AG04450 (cell line): Measurements from ENCODE around the gene ORC4. TPM values are rescaled to one million over a fixed set of nuclear protein-coding genes. Genes with fewer than 3 reads are reported as not detected.

Experiments
- CTCF ChIA-PET: fragments of 300-600, 350-600 bp; formaldehyde crosslinking; extraction: SDS; loops from one replicate; lab custom pipeline; 2022; ENCODE audit warnings: antibody characterized with exemption, inconsistent platforms; lab: Charles Lee
- POLR2A ChIA-PET: fragments of 350-600 bp; formaldehyde crosslinking; extraction: SDS; loops from one replicate; lab custom pipeline; 2021; ENCODE audit warnings: antibody characterized with exemption, inconsistent platforms; lab: Yijun Ruan, JAX
- DNase-seq: peaks from one replicate; pipeline ENCODE4 v3.0.0-alpha.2; 2011; ENCODE audit warnings: low read depth, low spot score
- H3K27ac ChIP-seq: one replicate; pipeline ENCODE4 v1.5.1; 2012; ENCODE audit warnings: low read depth, low read length, control low read depth
- H3K27me3 ChIP-seq: one replicate; pipeline ENCODE4 v1.6.0; 2012; ENCODE audit warnings: low read length; ENCODE audit not compliant: control insufficient read depth, insufficient read depth
- H3K4me3 ChIP-seq: 2 replicates; pipeline ENCODE4 v1.5.1; 2011; ENCODE audit warnings: mild to moderate bottlenecking, low read depth, low read length, control low read depth
- H3K9me3 ChIP-seq: 2 replicates; pipeline ENCODE4 v1.5.1; 2012; ENCODE audit warnings: low read length; ENCODE audit not compliant: control insufficient read depth, insufficient read depth
- polyA plus RNA-seq: library from polyadenylated mRNA; depleted of rRNA; stranded (reverse); fragments of >200 nt; gene quantifications from 2 replicates; pipeline ENCODE4 v1.2.3, GENCODE V29; 2011
- TF ChIP-seq, protein P1 (sequence below): IDR thresholded peaks from 2 replicates; pipeline ENCODE4 v1.5.1; 2011; ENCODE audit warnings: low read depth, low read length, control low read depth, inconsistent platforms

Gene ORC4
- polyA plus RNA-seq, 1 experiment: 49.7 TPM

DNA sequence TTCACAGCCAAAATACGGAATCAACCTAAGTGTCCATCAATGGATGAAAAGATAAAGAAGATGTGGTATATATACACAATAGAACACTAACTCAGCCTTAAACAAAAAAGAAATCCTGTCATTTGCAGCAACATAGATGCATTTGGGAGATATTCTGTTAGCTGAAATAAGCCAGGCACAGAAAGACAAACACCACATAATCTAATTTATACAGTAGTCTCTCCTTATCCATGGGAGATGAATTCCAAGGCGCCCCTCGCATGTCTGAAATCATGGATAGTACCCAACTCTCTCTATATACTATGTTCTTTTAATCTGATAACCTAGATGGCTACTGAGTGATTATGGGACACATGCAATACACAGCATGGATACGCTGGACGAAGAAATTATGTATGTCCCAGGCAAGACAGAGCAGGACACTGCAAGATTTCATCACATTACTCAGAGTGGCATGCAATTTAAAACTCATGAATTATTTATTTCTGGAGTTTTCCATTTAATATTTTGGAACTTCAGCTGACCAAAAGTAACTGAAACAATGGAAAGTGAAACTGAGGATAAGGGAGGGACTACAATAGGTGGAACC is 39.5 kb downstream of the ORC4 start:
- no peak overlapping the region for H3K27ac ChIP-seq
- ChIA-PET CTCF (no interaction called here), POLR2A (no interaction called here)
- DNase-seq: no peak
- no peaks in the 10 kb centered on the region for H3K27me3 ChIP-seq
- H3K4me3 ChIP-seq: no peak overlapping the region
- H3K9me3 ChIP-seq: no peaks in the 10 kb centered on the region; the same call in 1 of the 2 replicates
- TF ChIP-seq, protein P1, sequence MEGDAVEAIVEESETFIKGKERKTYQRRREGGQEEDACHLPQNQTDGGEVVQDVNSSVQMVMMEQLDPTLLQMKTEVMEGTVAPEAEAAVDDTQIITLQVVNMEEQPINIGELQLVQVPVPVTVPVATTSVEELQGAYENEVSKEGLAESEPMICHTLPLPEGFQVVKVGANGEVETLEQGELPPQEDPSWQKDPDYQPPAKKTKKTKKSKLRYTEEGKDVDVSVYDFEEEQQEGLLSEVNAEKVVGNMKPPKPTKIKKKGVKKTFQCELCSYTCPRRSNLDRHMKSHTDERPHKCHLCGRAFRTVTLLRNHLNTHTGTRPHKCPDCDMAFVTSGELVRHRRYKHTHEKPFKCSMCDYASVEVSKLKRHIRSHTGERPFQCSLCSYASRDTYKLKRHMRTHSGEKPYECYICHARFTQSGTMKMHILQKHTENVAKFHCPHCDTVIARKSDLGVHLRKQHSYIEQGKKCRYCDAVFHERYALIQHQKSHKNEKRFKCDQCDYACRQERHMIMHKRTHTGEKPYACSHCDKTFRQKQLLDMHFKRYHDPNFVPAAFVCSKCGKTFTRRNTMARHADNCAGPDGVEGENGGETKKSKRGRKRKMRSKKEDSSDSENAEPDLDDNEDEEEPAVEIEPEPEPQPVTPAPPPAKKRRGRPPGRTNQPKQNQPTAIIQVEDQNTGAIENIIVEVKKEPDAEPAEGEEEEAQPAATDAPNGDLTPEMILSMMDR: no peak

DNA sequence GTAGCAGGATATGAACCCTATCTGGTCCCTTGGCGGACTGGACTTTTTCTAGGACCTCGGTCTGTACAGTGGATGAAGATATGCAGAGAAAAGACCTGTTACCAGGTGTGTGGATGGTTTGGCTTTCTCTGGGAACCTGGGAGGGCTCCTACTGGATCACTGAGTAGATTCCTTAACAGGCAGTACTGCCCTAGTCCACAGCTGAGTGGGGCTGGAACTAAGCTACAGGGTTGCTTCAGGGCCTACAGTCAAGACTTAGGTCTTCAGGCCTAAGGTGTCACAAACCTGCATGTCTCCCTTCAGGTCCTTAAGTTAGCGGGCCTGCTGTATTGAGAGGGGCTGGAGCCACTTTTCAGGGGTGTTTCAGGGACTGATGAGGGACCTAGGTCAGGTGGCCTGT is 42.9 kb downstream of the ORC4 start:
- TF ChIP-seq, protein P1: no peak
- H3K27ac ChIP-seq: no peak overlapping the region
- ChIA-PET CTCF (interaction anchor here (2.4 kb wide), 1 partner anchor 12 kb away, joined by 9 read pairs; no protein-coding TSS in a partner anchor), POLR2A (no interaction called here)
- DNase-seq: no peak
- H3K27me3 ChIP-seq: no peaks in the 10 kb centered on the region
- no peaks in the 10 kb centered on the region; the same call in 1 of the 2 replicates for H3K9me3 ChIP-seq
- no peak overlapping the region for H3K4me3 ChIP-seq

DNA sequence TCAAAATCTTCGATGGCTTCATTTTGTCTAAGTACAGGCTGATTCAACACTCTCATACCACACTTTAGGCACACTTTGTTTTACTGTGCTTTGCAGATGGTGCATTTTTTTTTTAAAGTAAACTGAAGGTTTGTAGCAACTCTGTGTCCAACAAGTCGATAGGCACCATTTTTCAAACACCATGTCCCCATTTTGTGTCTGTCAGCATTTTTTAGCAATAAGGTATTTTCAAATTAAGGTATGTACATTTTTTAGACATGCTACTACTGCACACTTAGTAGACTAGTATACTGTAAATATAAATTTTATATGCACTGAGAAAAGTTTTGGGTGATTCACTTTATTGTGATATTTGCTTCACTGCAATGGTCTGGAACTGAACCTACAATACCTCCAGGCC is 44.4 kb downstream of the ORC4 start:
- TF ChIP-seq, protein P1: no peak
- Histone ChIP-seq H3K27me3 (no peaks in the 10 kb centered on the region), H3K27ac (no peak overlapping the region), H3K4me3 (no peak overlapping the region), H3K9me3 (no peaks in the 10 kb centered on the region; the same call in 1 of the 2 replicates)
- POLR2A ChIA-PET: no interaction called here
- CTCF ChIA-PET: interaction anchor here (0.9 kb wide), 1 partner anchor 13 kb away, joined by 6 read pairs; no protein-coding TSS in a partner anchor
- DNase-seq: no peak

DNA sequence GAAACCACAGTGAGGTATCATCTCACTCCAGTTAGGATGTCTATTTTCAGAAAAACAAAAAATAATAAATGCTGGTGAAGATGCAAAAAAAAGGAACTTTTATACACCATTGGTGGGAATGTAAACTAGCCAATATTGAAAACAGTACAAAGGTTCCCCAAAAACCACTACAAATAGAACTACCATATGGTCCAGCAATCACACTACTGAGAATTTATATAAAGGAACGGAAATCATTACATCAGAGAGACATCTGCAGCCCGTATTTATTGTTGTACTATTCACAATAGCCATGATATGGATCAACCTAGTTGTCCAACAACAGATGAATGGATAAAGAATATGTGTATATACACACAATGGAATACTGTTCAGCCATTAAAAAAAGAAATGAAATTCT is 52.0 kb downstream of the ORC4 start:
- no peak for DNase-seq
- no peaks in the 10 kb centered on the region for H3K27me3 ChIP-seq
- CTCF ChIA-PET: no interaction called here
- no peaks in the 10 kb centered on the region for H3K9me3 ChIP-seq
- TF ChIP-seq, protein P1: no peak
- no peak overlapping the region for H3K27ac ChIP-seq
- POLR2A ChIA-PET: no interaction called here
- H3K4me3 ChIP-seq: no peak overlapping the region

DNA sequence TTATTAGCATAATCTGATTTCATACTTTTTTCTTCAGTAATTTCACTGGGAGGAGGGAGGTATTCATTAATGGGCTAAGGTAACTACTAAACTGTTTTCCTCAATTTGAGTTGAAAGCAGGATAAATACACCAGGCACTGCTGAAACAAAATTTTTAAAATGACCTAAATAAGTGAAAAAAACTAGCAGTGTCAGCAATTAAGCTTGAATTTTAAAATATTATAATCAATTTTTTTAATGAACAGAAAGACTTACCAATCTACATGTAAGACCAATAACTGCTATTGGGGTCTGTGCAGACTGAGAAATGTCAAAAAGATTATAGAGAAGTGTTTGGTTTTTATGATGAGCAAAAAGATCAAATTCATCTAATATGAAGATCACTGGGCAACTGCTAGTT is 68.4 kb downstream of the ORC4 start:
- Histone ChIP-seq H3K27ac (no peak overlapping the region), H3K9me3 (no peaks in the 10 kb centered on the region), H3K27me3 (no peaks in the 10 kb centered on the region), H3K4me3 (no peak overlapping the region)
- TF ChIP-seq, protein P1: no peak
- CTCF ChIA-PET: no interaction called here
- no peak for DNase-seq
- POLR2A ChIA-PET: no interaction called here
